ENCODE results near the gene TMEM178B.

Gene TMEM178B

DNA sequence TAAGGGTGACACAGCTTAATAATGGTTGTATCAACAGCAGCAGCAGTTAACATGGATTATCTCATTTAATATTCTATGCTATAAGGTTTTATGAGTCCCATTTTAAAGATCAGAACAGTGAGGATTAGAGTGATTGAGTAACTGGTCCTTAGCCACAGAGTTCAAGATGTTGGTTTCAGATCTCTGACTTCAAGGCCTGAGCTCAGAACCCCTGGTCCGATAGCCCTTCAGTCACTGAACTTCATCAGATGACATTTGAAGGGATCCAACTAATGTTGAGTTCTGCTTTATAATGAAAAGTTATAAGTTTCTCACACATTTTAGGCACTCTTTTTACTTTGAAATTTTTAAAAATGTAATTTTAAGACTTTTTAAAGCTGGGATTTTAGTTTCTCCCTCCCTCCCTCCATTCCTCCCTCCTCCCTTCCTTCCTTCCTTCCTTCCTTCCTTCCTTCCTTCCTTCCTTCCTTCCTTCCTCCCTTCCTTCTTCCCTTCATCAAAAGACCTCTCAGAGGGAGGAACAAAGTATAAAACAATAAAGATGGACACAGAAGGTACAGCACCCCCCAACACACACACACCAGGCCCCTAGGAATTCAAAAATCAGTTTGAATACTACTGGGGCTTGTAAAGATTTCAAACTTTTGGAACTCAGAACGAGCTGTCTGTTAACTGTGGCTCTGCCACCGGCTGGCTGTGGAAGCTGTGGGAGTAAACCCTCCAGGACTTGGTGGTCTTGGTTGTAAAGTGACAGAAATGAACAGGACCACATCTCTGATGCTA, 270.5 kb downstream of the TMEM178B start:
- in situ Hi-C loops (cut with HindIII; ENCODE audit: low sequenced_read_pairs), result no loop called here

DNA sequence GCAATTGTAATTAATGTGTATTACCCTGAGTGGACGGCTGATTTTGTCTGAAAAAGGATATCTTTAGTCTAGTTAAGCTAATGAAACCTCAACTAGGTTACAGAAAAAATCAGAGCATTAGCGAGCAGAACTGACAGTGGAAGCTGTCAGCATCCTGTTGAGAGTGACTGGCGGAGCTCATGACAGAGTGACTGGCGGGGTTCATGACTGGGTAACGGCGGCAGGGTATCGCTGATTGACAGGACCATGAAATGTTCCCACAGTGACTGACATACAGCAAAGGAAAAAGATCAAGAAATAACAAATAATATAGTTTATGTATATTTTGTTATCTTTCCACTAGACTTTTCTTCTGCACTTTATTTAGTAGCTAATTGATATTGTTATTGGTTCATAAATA, 274.9 kb downstream of the TMEM178B start:
- in situ Hi-C loops (cut with HindIII; ENCODE audit: low sequenced_read_pairs), result no loop called here

- in situ Hi-C loops (cut with HindIII; ENCODE audit: low sequenced_read_pairs), result no loop called here
Measured at GRCh38 chr7:141349338-141349737, 275.5 kb downstream of the TMEM178B start.

DNA sequence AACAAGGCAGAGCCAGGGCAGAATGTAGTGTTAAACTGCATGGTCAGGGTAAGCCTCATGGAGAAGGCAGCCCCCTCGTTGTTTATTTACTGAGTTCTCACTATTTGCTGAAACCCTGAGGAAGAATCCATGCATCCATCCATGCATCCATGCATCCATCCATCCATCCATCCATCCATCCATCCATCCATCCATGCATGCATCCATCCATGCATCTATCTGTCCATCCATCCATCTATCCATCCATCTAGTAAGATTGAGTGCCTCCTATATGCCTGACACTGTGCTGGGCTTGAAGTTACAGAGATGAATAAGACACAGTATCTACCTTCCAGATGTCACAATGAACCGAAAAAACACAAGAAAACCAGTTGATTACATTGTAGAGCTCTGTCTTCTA, 275.9 kb downstream of the TMEM178B start:
- in situ Hi-C loops (cut with HindIII; ENCODE audit: low sequenced_read_pairs), result loop anchor here (10.0 kb wide), 1 partner anchor 335 kb away; the partner anchor contains the start of gene MRPS33

DNA sequence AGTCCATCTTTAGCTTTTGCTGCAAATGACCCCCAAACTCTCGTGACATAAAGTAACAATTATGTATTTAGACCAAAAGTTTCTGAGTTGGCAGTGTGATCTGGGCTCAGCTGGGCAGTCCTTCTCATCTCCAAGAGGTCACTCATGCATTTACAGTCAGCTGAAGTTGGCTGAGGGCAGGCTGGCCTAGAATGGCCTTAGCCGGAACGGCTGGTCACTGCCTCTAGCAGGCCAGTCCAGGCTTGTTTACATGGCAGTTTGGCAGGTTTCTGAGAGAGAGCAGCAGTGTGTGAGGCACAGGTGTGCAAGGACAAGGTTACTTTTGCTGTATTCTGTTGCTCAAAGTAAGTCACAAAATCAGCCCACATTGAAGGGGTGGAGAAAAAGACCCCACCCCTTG, 277.3 kb downstream of the TMEM178B start:
- in situ Hi-C loops (cut with HindIII; ENCODE audit: low sequenced_read_pairs), result loop anchor here (10.0 kb wide), 1 partner anchor 336 kb away; the partner anchor contains the start of gene MRPS33

- in situ Hi-C loops (cut with HindIII; ENCODE audit: low sequenced_read_pairs), result loop anchor here (10.0 kb wide), 1 partner anchor 338 kb away; the partner anchor contains the start of gene MRPS33
Measured at GRCh38 chr7:141352955-141353354, 279.1 kb downstream of the TMEM178B start.

DNA sequence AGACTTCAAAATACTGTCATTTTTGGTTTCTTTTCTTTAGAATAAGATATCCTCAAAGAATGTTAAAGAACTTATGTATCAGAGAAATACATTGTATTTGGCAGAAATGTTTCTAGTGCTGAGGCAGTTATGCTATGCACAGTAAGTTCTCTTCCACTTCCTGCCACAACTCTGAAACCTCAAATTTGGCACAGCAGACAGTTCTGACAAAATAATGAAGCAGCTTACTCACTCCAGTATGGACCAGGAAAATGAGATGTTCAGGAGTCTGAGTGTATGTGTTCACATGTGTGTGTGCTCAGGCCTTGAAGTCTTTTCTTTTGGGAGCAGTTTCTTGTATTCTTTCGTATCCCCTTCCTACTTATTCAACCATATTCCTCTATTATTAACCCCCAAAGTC, 280.4 kb downstream of the TMEM178B start:
- in situ Hi-C loops (cut with HindIII; ENCODE audit: low sequenced_read_pairs), result loop anchor here (10.0 kb wide), 1 partner anchor 339 kb away; the partner anchor contains the start of gene MRPS33

GRCh38 chr7:141355032-141355431, 281.2 kb downstream of the TMEM178B start:
- in situ Hi-C loops (cut with HindIII; ENCODE audit: low sequenced_read_pairs), result loop anchor here (10.0 kb wide), 1 partner anchor 340 kb away; the partner anchor contains the start of gene MRPS33

GRCh38 chr7:141356161-141356560, 282.3 kb downstream of the TMEM178B start:
- in situ Hi-C loops (cut with HindIII; ENCODE audit: low sequenced_read_pairs), result loop anchor here (10.0 kb wide), 1 partner anchor 341 kb away; the partner anchor contains the start of gene MRPS33

GRCh38 chr7:141358386-141358785, 284.5 kb downstream of the TMEM178B start:
- in situ Hi-C loops (cut with HindIII; ENCODE audit: low sequenced_read_pairs), result loop anchor here (10.0 kb wide), 1 partner anchor 344 kb away; the partner anchor contains the start of gene MRPS33

DNA sequence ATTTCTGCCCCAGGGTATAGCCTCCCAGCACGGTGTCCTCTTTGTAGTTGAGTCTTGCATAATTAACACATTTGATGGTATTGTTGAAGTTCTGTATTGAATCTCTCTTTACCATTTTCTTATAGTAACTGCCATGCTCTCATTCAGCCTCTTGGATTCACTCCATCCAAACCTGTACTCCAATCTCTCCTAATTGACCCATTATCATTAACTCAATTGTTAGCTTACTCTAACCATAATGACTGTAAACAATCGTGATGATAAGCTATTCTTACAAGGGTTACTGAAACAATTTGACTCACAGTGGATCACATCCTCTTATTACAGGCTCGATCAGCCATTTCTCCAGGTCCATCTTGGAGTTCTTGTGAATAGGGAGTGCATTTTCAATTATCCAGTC, 285.4 kb downstream of the TMEM178B start:
- in situ Hi-C loops (cut with HindIII; ENCODE audit: low sequenced_read_pairs), result loop anchor here (10.0 kb wide), 1 partner anchor 344 kb away; the partner anchor contains the start of gene MRPS33

DNA sequence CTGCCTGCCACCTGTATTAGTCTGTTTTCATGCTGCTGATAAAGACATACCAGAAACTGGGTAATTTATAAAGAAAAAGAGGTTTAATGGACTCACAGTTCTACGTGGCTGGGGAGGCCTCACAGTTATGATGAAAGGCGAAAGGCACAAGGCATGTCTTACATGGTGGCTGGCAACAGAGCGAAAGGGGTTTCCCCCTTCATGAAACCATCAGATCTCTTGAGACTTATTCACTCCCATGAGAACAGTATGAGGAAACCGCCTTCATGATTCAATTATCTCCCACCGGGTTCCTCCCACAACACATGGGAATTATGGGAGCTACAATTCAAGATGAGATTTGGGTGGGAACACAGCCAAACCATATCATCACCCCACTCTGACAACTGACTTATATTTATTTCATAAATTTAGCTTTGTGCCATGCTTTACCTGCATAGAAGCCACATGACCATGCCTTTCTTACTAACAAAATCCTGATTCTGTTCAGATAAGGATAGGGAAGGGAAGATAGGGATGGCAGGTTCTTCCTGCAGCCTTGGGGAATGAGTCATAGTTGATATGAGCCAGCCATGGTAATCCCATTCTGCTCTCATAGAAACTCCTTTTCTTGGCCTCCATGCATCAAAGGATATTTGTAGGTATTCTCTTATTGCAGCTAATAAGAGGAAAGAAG, 286.0 kb downstream of the TMEM178B start:
- in situ Hi-C loops (cut with HindIII; ENCODE audit: low sequenced_read_pairs), result loop anchor here (10.0 kb wide), 1 partner anchor 345 kb away; the partner anchor contains the start of gene MRPS33

GRCh38 chr7:141360416-141360760, 286.5 kb downstream of the TMEM178B start:
- in situ Hi-C loops (cut with HindIII; ENCODE audit: low sequenced_read_pairs), result no loop called here

DNA sequence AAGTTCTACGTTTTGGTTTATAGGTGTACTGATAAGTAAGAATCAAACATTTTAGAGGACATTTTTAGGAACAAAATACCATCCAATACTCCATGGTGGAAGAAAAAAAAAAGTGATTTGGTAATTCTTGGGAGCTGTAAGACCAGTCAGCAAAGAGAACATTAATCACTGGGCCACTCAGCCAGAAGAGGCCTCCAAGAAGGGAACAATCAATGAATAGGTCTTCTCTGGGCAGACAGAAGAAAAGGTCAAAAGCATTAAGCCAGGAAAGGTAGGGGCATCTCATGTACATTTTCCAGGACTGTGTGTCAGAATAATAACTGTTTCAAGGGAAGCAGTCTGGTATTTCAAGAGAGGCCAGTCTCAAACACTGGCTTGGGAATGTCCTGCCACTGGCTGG, 286.9 kb downstream of the TMEM178B start:
- in situ Hi-C loops (cut with HindIII; ENCODE audit: low sequenced_read_pairs), result no loop called here

- in situ Hi-C loops (cut with HindIII; ENCODE audit: low sequenced_read_pairs), result no loop called here
Measured at GRCh38 chr7:141361479-141361878, 287.6 kb downstream of the TMEM178B start.

DNA sequence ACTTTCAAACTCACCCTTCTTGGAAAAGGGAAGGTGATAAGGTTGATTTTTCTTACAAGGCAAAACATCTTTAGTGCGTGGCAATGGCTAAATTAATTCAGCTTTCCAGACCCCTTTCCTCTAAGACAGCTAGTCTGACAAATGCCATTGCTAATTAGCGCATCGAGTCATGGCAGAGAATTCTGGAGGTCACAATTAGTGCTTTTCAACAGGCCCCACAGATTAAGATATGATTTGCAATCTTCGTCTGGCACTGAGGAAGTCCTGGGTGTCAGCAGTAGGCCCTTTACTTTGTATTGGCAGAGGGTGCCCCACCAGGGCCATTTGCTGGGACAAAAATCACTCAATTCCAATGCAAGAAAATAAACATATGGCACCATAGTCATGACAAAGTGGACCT, 288.1 kb downstream of the TMEM178B start:
- in situ Hi-C loops (cut with HindIII; ENCODE audit: low sequenced_read_pairs), result no loop called here

- in situ Hi-C loops (cut with HindIII; ENCODE audit: low sequenced_read_pairs), result no loop called here
Measured at GRCh38 chr7:141362580-141363435, 288.9 kb downstream of the TMEM178B start.

GRCh38 chr7:141363748-141364147, 289.9 kb downstream of the TMEM178B start:
- in situ Hi-C loops (cut with HindIII; ENCODE audit: low sequenced_read_pairs), result no loop called here

DNA sequence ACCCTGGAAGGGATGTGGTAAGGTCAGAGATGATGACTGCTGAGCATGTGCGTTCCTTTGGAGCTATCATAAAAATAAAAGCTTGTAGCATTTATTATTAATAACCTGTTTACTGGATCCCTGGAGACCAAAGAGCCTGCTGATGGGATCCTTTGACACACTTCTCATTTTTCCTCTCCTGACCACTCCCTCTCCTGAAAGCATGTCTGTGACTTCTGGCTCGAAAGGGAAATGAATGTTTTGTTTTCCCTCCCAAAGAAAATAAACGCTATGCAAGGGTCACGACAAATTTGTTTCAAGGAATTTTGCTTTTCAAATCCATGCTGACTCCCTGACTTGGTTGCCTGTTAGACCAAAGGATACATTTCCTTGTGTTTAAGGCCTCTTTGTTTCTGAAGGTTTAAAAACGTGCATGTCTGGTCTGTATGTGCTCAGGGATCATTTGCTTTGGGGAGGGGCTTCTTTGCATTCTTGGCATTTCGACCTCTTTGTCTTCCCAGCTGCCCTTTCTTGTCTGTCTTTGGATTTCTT, 292.3 kb downstream of the TMEM178B start:
- in situ Hi-C loops (cut with HindIII; ENCODE audit: low sequenced_read_pairs), result loop anchor here (5.0 kb wide), 1 partner anchor 99 kb away; no protein-coding TSS in a partner anchor

DNA sequence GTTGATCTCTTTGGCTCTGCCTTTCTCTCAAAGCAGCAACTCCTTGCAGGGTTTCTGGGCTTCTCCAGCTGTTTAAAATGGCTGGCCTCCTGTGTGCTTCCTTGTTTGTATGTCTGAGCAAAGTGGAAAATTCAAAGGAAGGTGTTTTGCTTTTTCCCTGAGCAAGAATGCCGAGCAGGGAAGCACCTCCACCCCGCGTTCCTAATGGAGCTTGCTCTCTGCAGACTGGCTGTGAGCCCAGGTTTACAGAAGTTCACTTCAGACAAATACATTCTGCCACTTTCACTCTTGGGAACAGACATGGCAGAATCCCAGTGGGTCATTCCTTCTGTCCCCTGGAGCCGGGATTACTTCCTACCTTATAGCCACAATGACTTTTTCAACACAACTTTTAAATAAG, 295.6 kb downstream of the TMEM178B start:
- in situ Hi-C loops (cut with HindIII; ENCODE audit: low sequenced_read_pairs), result loop anchor here (5.0 kb wide), 1 partner anchor 102 kb away; no protein-coding TSS in a partner anchor
